SU-DHL-6 (cell line): ENCODE results near the gene CACNA1C.

Experiments used
- CTCF ChIP-seq: fragments of 200-600 bp; sonication (generic); IDR thresholded peaks from one replicate; pipeline ENCODE4 v1.5.1; 2017; ENCODE audit warnings: antibody characterized with exemption, mild to moderate bottlenecking, low read length, moderate library complexity; ENCODE audit not compliant: insufficient read depth, poor library complexity, severe bottlenecking
- EZH2phosphoT487 ChIP-seq: fragments of 200-600 bp; sonication (generic), shearing (Covaris generic); conservative IDR thresholded peaks from 2 replicates; pipeline ENCODE4 v1.6.1; 2018; ENCODE audit warnings: mild to moderate bottlenecking, antibody characterized with exemption, low read length, moderate library complexity, mixed read lengths

DNA sequence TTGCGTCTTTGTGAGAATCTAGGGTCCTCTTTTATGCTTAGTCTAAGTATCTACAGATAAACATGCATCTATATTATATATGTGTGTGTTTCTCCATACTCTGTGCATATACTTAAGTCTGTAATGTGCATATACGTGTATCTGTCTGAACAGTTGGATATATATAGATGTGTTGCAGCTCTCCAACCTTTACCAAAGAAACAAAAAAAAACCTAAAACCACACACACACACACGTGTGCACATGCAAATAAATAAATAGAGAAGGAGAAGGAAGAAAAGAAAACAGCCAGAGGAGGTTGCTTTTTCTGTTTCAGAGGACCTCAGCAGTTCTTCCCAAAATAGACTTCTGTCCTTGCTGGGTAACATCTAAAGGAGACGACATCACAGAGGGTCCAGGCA is 244.9 kb downstream of the CACNA1C start:
- TF ChIP-seq CTCF (no peak), EZH2phosphoT487 (no peak)
